SK-N-SH treated with all-trans-retinoic acid at 6 μM for 48 hours (cell line): ENCODE measurements around the gene CSNK1D.

Source experiments
- ATAC-seq: fragments of 200-7000 bp; cut with Tn5 transposase; 3 replicates; pipeline ENCODE4 v1.9.1; 2020; ENCODE audit warnings: mild to moderate bottlenecking, moderate library complexity
- ARNTL ChIP-seq: fragments of 450-650 bp; formaldehyde crosslinking; IDR thresholded peaks from 2 replicates; pipeline ENCODE4 v1.5.0; 2020; ENCODE audit warnings: low read depth, mild to moderate bottlenecking, moderate library complexity, borderline replicate concordance
- CREB5 ChIP-seq: fragments of 250-450 bp; sonication (Bioruptor Pico); IDR thresholded peaks from 2 replicates; pipeline ENCODE4 v1.5.1; 2020; ENCODE audit warnings: low read depth, mild to moderate bottlenecking, moderate library complexity
- CSDC2 ChIP-seq: fragments of 250-450 bp; sonication (Bioruptor Pico); IDR thresholded peaks from 2 replicates; pipeline ENCODE4 v1.5.0; 2020; ENCODE audit warnings: mild to moderate bottlenecking, moderate library complexity
- GLIS3 ChIP-seq: fragments of 250-450 bp; sonication (Bioruptor Pico); IDR thresholded peaks from 2 replicates; pipeline ENCODE4 v1.5.0; 2020; ENCODE audit warnings: mild to moderate bottlenecking, moderate library complexity
- ISL1 ChIP-seq: fragments of 250-450 bp; sonication (Bioruptor Pico); IDR thresholded peaks from 2 replicates; pipeline ENCODE4 v2.1.2; 2022; ENCODE audit warnings: mild to moderate bottlenecking, moderate library complexity
- OSR1 ChIP-seq: fragments of 250-450 bp; sonication (Bioruptor Pico); IDR thresholded peaks from 2 replicates; pipeline ENCODE4 v1.8.0; 2022; ENCODE audit warnings: moderate library complexity, mild to moderate bottlenecking, inconsistent platforms
- PATZ1 ChIP-seq: fragments of 250-450 bp; sonication (Bioruptor Pico); IDR thresholded peaks from 2 replicates; pipeline ENCODE4 v1.8.0; 2020; ENCODE audit warnings: mild to moderate bottlenecking, moderate library complexity, borderline replicate concordance
- PPARA ChIP-seq: fragments of 250-450 bp; sonication (Bioruptor Pico); IDR thresholded peaks from 2 replicates; pipeline ENCODE4 v1.5.0; 2020; ENCODE audit warnings: mild to moderate bottlenecking, borderline replicate concordance
- RARB ChIP-seq: fragments of 250-450 bp; sonication (Bioruptor Pico); IDR thresholded peaks from 2 replicates; pipeline ENCODE4 v1.8.0; 2021; ENCODE audit warnings: mild to moderate bottlenecking, moderate library complexity
- SNAI2 ChIP-seq: fragments of 250-450 bp; sonication (Bioruptor Pico); IDR thresholded peaks from 2 replicates; pipeline ENCODE4 v1.5.0; 2020; ENCODE audit warnings: mild to moderate bottlenecking, moderate library complexity
- TCF4 ChIP-seq: fragments of 250-450 bp; sonication (Bioruptor Pico); IDR thresholded peaks from 2 replicates; pipeline ENCODE4 v1.8.0; 2021; ENCODE audit warnings: mild to moderate bottlenecking, moderate library complexity, borderline replicate concordance
- ZC3H10 ChIP-seq: fragments of 250-450 bp; sonication (Bioruptor Pico); IDR thresholded peaks from 2 replicates; pipeline ENCODE4 v1.5.1; 2021; ENCODE audit warnings: mild to moderate bottlenecking, moderate library complexity
- ZFP3 ChIP-seq: fragments of 250-450 bp; sonication (Bioruptor Pico); IDR thresholded peaks from 2 replicates; pipeline ENCODE4 v1.5.0; 2020; ENCODE audit warnings: mild to moderate bottlenecking, moderate library complexity
- ZNF565 ChIP-seq: fragments of 450-650 bp; formaldehyde crosslinking; conservative IDR thresholded peaks from 2 replicates; pipeline ENCODE4 v1.5.0; 2020; ENCODE audit warnings: low read depth, mild to moderate bottlenecking, moderate library complexity
- ZNF70 ChIP-seq: fragments of 450-650 bp; formaldehyde crosslinking; IDR thresholded peaks from 2 replicates; pipeline ENCODE4 v1.5.0; 2020; ENCODE audit warnings: mild to moderate bottlenecking, moderate library complexity
- TF ChIP-seq, protein P1 (sequence below): fragments of 250-450 bp; sonication (Bioruptor Pico); IDR thresholded peaks from 2 replicates; pipeline ENCODE4 v1.5.0; 2020; ENCODE audit warnings: mild to moderate bottlenecking, moderate library complexity
- TF ChIP-seq, protein P2 (sequence below): fragments of 250-450 bp; sonication (Bioruptor Pico); IDR thresholded peaks from 2 replicates; pipeline ENCODE4 v1.5.1; 2021; ENCODE audit warnings: mild to moderate bottlenecking, moderate library complexity
- TF ChIP-seq, protein P3 (sequence below): fragments of 250-450 bp; sonication (Bioruptor Pico); IDR thresholded peaks from 2 replicates; pipeline ENCODE4 v1.8.0; 2021; ENCODE audit warnings: low read depth, mild to moderate bottlenecking, moderate library complexity, borderline replicate concordance

CSNK1D gene

GRCh38 chr17:82247182-82247823 is 26.2 kb downstream of the CSNK1D start (continued):
- TF ChIP-seq PATZ1 (CRISPR knock-in tag) (no peak), CREB5 (CRISPR knock-in tag) (no peak), RARB (CRISPR knock-in tag) (no peak)
- TF ChIP-seq, protein P1, sequence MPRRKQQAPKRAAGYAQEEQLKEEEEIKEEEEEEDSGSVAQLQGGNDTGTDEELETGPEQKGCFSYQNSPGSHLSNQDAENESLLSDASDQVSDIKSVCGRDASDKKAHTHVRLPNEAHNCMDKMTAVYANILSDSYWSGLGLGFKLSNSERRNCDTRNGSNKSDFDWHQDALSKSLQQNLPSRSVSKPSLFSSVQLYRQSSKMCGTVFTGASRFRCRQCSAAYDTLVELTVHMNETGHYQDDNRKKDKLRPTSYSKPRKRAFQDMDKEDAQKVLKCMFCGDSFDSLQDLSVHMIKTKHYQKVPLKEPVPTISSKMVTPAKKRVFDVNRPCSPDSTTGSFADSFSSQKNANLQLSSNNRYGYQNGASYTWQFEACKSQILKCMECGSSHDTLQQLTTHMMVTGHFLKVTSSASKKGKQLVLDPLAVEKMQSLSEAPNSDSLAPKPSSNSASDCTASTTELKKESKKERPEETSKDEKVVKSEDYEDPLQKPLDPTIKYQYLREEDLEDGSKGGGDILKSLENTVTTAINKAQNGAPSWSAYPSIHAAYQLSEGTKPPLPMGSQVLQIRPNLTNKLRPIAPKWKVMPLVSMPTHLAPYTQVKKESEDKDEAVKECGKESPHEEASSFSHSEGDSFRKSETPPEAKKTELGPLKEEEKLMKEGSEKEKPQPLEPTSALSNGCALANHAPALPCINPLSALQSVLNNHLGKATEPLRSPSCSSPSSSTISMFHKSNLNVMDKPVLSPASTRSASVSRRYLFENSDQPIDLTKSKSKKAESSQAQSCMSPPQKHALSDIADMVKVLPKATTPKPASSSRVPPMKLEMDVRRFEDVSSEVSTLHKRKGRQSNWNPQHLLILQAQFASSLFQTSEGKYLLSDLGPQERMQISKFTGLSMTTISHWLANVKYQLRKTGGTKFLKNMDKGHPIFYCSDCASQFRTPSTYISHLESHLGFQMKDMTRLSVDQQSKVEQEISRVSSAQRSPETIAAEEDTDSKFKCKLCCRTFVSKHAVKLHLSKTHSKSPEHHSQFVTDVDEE (CRISPR knock-in tag): no peak

DNA sequence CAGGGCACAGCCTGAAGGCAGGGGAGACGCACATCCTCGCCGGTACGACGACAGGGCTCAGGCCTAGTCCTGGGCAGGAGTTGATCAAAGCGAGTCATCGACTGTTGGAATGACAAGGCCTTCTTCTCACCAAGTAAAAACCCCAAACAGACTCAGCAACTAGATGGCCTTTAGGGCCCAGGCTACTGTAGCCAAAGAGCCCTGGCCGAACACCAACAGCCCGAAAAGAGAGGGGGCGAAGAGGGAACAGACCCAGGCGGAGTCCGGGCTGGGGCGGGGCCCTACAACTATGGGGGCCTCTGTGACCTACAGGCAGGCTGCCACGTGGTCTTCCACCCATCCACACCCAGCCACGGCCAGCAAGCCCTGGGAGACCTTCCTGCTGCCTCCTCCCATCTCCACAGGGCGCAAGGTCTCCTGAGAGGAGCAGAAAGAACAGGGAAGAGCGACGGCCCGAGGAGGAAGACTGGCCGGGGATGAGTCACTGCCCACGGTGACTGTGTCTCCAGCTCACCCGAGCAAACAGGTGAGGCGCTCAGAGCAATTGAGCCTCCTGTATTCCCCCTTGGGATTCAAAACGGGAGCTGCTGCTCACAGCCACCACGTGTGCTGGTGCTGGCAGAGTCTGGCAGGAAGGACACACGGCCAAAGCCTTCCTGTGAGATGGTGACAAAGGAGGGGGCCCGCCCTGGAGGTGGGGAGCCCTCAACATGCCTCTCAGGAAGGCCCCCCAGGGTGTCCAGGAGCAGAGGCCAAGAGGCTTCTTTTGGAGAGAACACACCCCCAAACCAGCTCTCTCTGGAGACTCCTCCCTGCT is 26.9 kb downstream of the CSNK1D start:
- no peak for ATAC-seq
- no peak for TF ChIP-seq ZNF70 (CRISPR knock-in tag)
- TF ChIP-seq PPARA (CRISPR knock-in tag): no peak
- no peak for TF ChIP-seq GLIS3
- TF ChIP-seq ZFP3 (CRISPR knock-in tag): no peak
- TF ChIP-seq, protein P2, sequence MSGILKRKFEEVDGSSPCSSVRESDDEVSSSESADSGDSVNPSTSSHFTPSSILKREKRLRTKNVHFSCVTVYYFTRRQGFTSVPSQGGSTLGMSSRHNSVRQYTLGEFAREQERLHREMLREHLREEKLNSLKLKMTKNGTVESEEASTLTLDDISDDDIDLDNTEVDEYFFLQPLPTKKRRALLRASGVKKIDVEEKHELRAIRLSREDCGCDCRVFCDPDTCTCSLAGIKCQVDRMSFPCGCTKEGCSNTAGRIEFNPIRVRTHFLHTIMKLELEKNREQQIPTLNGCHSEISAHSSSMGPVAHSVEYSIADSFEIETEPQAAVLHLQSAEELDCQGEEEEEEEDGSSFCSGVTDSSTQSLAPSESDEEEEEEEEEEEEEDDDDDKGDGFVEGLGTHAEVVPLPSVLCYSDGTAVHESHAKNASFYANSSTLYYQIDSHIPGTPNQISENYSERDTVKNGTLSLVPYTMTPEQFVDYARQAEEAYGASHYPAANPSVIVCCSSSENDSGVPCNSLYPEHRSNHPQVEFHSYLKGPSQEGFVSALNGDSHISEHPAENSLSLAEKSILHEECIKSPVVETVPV (CRISPR knock-in tag): no peak
- no peak for TF ChIP-seq CSDC2 (CRISPR knock-in tag)
- TF ChIP-seq RARB (CRISPR knock-in tag): no peak
- TF ChIP-seq, protein P3, sequence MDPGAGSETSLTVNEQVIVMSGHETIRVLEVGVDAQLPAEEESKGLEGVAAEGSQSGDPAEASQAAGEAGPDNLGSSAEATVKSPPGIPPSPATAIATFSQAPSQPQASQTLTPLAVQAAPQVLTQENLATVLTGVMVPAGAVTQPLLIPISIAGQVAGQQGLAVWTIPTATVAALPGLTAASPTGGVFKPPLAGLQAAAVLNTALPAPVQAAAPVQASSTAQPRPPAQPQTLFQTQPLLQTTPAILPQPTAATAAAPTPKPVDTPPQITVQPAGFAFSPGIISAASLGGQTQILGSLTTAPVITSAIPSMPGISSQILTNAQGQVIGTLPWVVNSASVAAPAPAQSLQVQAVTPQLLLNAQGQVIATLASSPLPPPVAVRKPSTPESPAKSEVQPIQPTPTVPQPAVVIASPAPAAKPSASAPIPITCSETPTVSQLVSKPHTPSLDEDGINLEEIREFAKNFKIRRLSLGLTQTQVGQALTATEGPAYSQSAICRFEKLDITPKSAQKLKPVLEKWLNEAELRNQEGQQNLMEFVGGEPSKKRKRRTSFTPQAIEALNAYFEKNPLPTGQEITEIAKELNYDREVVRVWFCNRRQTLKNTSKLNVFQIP (CRISPR knock-in tag): no peak

DNA sequence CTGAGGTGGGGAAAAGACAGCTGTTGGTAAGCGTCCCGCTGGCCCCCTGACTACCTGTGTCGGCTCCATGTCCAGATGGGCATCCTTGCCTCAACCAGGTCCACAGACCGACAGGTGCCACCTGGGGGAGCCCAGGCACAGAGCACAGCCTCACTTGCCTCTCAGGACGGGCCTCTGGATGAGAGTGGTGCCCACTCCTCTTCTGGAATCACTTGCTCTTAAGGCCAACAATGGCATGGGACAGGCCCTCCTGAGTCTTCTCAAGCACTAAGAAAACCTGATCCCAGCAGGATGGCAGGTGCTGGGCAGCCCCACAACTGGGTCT is 27.5 kb downstream of the CSNK1D start:
- no peak for ATAC-seq
- TF ChIP-seq ARNTL (CRISPR knock-in tag) (no peak), ZC3H10 (no peak)

DNA sequence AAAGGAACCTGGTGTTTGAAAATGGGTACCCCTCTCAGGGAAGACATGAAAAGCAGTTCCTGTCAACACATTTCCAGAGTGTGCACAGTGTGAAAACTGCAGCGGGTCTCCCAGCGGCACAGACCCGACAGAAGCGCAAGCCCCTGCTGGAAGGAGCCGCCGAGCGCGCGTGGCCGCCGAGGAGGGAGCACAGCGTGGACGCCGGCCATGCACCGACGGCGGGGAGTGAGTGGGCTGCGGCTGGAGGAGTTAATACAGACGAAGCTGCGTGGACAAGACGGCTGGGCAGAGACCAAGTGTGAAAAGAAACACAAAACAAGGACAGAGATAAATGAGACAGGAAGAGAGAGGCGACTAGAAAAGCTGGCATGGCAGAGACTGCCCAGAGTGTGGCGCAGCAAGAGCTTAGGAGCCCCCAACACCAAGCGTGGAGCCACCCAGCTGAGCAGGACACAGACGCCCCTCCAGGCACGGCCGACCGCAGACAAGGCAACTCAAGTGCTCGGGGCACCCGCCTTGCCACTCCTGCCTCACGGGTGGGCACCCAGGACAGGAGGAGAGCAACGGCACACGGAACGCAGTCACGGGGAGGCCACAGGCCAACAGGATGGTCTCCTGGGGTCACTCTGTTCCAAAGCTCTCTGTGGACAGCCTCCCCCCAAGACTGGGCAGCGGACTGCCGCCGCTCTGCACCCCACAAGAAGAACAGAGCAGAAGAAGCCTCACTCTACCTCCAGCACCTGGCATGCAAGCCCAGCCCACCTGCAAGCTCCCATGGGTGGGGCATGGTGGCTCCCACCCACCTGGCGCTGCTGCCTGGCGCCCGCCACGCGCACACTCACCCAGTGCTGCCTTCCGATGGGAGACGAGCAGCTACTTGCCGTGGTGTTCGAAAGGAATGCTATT is 28.1 kb downstream of the CSNK1D start:
- no peak for ATAC-seq
- TF ChIP-seq, protein P2 (CRISPR knock-in tag): no peak
- TF ChIP-seq TCF4 (no peak), PATZ1 (CRISPR knock-in tag) (no peak), OSR1 (CRISPR knock-in tag) (no peak), ISL1 (no peak), ZNF565 (no peak), ZFP3 (CRISPR knock-in tag) (no peak), SNAI2 (CRISPR knock-in tag) (no peak)
- TF ChIP-seq, protein P3 (CRISPR knock-in tag): no peak
